ENCODE measurements around the gene JMJD4.

The JMJD4 gene

GRCh38 chr1:227735539-227736285 lies 610 bp upstream of the JMJD4 start:
- peak; percentile 5 for TF ChIP-seq CTCF (IDR thresholded peaks at IDR 0.05)
- Histone ChIP-seq H3K9me3 (no peaks in the 10 kb centered on the region), H3K27ac (peak overlapping the region; percentile 60), H3K4me3 (ENCODE audit: low read depth in 1 of 2, low read length in 1 of 2) (peak overlapping the region; percentile 79 to 83), H3K27me3 (no peaks in the 10 kb centered on the region), H3K36me3 (peaks cover 24% of the 10 kb centered on the region), H3K4me1 (ENCODE audit: control insufficient read depth in 1 of 2, insufficient read depth in 1 of 2, low read depth in 1 of 2, low read length in 1 of 2) (peaks cover 16 to 17% of the 10 kb centered on the region in 2 experiments)

GRCh38 chr1:227734546-227734855 lies 601 bp downstream of the JMJD4 start:
- H3K4me3 ChIP-seq (ENCODE audit: low read depth in 1 of 2, low read length in 1 of 2), result peak overlapping the region; percentile 79 to 83
- H3K36me3 ChIP-seq, result peaks cover 24% of the 10 kb centered on the region
- TF ChIP-seq CTCF (IDR thresholded peaks at IDR 0.05), result no peak
- H3K9me3 ChIP-seq, result no peaks in the 10 kb centered on the region
- H3K27me3 ChIP-seq, result peaks cover 6% of the 10 kb centered on the region
- peaks cover 16 to 17% of the 10 kb centered on the region in 2 experiments for H3K4me1 ChIP-seq (ENCODE audit: control insufficient read depth in 1 of 2, insufficient read depth in 1 of 2, low read depth in 1 of 2, low read length in 1 of 2)
- H3K27ac ChIP-seq, result peak overlapping the region; percentile 60

GRCh38 chr1:227733751-227734545 lies 1.2 kb downstream of the JMJD4 start:
- peaks cover 17% of the 10 kb centered on the region in 2 experiments for H3K4me1 ChIP-seq (ENCODE audit: control insufficient read depth in 1 of 2, insufficient read depth in 1 of 2, low read depth in 1 of 2, low read length in 1 of 2)
- H3K36me3 ChIP-seq, result peaks cover 24% of the 10 kb centered on the region
- TF ChIP-seq CTCF (IDR thresholded peaks at IDR 0.05), result no peak
- peak overlapping the region in 1 of 2 experiments; percentile 79 for H3K4me3 ChIP-seq (ENCODE audit: low read depth in 1 of 2, low read length in 1 of 2)
- H3K9me3 ChIP-seq, result no peaks in the 10 kb centered on the region
- H3K27ac ChIP-seq, result no peak overlapping the region
- peaks cover 12% of the 10 kb centered on the region for H3K27me3 ChIP-seq

- Histone ChIP-seq H3K36me3 (peaks cover 24% of the 10 kb centered on the region), H3K9me3 (no peaks in the 10 kb centered on the region), H3K4me3 (ENCODE audit: low read depth in 1 of 2, low read length in 1 of 2) (no peak overlapping the region), H3K27me3 (peaks cover 18% of the 10 kb centered on the region), H3K27ac (no peak overlapping the region), H3K4me1 (ENCODE audit: control insufficient read depth in 1 of 2, insufficient read depth in 1 of 2, low read depth in 1 of 2, low read length in 1 of 2) (peaks cover 23% of the 10 kb centered on the region in 2 experiments)
- no peak for TF ChIP-seq CTCF (IDR thresholded peaks at IDR 0.05)
Observed at GRCh38 chr1:227733309-227733705, 1.8 kb downstream of the JMJD4 start.

GRCh38 chr1:227732586-227733308 lies 2.4 kb downstream of the JMJD4 start:
- TF ChIP-seq CTCF (IDR thresholded peaks at IDR 0.05), result no peak
- H3K4me3 ChIP-seq (ENCODE audit: low read depth in 1 of 2, low read length in 1 of 2), result no peak overlapping the region
- H3K4me1 ChIP-seq (ENCODE audit: control insufficient read depth in 1 of 2, insufficient read depth in 1 of 2, low read depth in 1 of 2, low read length in 1 of 2), result peaks cover 25 to 27% of the 10 kb centered on the region in 2 experiments
- no peak overlapping the region for H3K27ac ChIP-seq
- no peaks in the 10 kb centered on the region for H3K9me3 ChIP-seq
- H3K27me3 ChIP-seq, result peaks cover 24% of the 10 kb centered on the region
- H3K36me3 ChIP-seq, result peaks cover 24% of the 10 kb centered on the region
